ENCODE results near the gene RGS10.

Gene RGS10

DNA sequence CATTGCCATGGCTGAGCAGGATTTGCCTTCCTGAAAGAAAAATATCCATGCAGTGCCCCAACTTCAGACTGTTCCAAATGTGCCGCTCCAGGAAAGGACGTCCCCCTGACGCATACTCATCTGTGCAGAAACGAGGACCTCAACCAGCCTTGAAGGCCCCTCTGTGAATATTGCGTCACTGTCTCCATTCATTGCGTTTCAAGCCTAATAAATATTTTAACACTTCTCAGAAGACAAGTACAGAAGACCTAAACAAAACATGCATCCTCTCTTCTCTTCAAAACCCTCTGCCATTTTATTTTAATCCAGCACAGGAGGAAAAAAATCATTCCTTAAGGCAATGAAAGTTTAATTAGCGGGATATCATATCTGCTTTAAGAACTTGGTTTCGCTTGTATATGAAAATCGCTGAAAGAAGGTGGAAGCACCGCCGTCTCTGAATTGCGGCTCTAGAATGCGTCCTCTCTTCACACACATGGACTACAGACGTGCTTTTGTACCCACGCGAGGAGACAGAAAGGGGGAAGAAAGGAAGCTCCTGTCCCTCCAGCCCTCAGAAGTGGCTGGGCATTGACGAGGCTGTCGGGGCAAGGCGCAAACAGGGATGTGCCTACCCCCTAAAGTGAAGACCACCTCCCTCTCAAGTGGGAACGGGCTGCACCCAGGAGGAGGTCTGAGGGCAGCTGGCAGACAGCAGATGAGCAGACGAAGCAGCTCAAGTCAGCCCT is 36.8 kb downstream of the RGS10 start:
- Histone ChIP-seq H3K9me3 (ENCODE audit: control insufficient read depth, low read length) (no peaks in the 10 kb centered on the region), H3K36me3 (ENCODE audit: control insufficient read depth, insufficient read depth, low read length) (no peaks in the 10 kb centered on the region), H3K27me3 (ENCODE audit: control insufficient read depth, insufficient read depth, low read length, poor library complexity, severe bottlenecking) (no peaks in the 10 kb centered on the region), H3K4me3 (ENCODE audit: insufficient read depth, low read depth, low read length) (no peak overlapping the region), H3K27ac (ENCODE audit: insufficient read depth, low read depth, low read length, poor library complexity, severe bottlenecking) (no peak overlapping the region), H3K4me1 (ENCODE audit: control insufficient read depth, insufficient read depth, low read length) (peaks cover 5% of the 10 kb centered on the region)
- WGBS, 2 experiments: 91 to 93% methylated on average over 21 of the region's 21 CpGs

DNA sequence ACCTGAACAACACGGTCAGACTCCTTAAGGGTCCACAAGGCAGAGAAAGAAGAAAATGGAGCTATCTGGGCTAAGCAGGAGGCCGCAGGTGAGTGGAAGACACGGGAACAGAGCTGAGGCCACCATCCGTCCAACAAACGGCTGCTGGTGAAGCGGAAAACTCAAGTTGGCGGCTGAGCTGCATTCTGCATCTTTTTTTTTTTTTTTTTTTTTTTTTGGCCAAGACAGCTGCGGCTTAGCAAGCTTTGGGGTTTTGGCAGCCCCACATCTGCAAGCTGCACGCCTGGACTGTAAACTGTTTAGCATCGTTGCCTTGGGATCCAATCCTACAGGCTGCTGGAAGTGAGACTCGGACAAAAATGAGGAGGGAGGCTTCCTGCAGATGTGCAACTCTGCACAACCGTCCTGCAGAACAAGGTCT is 37.4 kb downstream of the RGS10 start:
- H3K9me3 ChIP-seq (ENCODE audit: control insufficient read depth, low read length): no peaks in the 10 kb centered on the region
- WGBS, 2 experiments: 93 to 95% methylated on average over 12 of the region's 12 CpGs
- no peak overlapping the region for H3K4me3 ChIP-seq (ENCODE audit: insufficient read depth, low read depth, low read length)
- no peaks in the 10 kb centered on the region for H3K27me3 ChIP-seq (ENCODE audit: control insufficient read depth, insufficient read depth, low read length, poor library complexity, severe bottlenecking)
- H3K36me3 ChIP-seq (ENCODE audit: control insufficient read depth, insufficient read depth, low read length): no peaks in the 10 kb centered on the region
- peaks cover 5% of the 10 kb centered on the region for H3K4me1 ChIP-seq (ENCODE audit: control insufficient read depth, insufficient read depth, low read length)
- H3K27ac ChIP-seq (ENCODE audit: insufficient read depth, low read depth, low read length, poor library complexity, severe bottlenecking): no peak overlapping the region

DNA sequence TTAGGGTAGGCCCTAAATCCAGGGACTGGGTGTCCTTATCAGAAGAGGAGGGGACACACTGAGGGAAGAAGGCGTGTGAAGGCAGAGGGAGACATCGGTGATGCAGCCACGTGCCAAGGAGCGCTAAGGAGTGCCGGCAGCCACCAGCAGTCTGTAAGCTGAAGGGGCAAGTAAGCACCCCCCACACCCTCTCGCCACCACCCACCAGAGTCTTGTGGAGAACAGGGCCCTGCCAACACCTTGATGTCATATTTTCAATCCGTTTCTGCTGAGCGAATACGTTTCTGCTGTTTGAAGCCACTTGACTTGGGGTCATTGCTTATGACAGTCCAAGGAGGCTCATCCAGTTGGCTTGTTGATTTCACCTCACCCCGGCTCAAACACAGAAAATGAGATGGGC is 37.9 kb downstream of the RGS10 start:
- H3K4me3 ChIP-seq (ENCODE audit: insufficient read depth, low read depth, low read length): no peak overlapping the region
- 95% methylated on average over 10 of the region's 10 CpGs for WGBS, 2 experiments
- no peaks in the 10 kb centered on the region for H3K9me3 ChIP-seq (ENCODE audit: control insufficient read depth, low read length)
- H3K27ac ChIP-seq (ENCODE audit: insufficient read depth, low read depth, low read length, poor library complexity, severe bottlenecking): no peak overlapping the region
- H3K36me3 ChIP-seq (ENCODE audit: control insufficient read depth, insufficient read depth, low read length): no peaks in the 10 kb centered on the region
- no peaks in the 10 kb centered on the region for H3K27me3 ChIP-seq (ENCODE audit: control insufficient read depth, insufficient read depth, low read length, poor library complexity, severe bottlenecking)
- peaks cover 5% of the 10 kb centered on the region for H3K4me1 ChIP-seq (ENCODE audit: control insufficient read depth, insufficient read depth, low read length)

DNA sequence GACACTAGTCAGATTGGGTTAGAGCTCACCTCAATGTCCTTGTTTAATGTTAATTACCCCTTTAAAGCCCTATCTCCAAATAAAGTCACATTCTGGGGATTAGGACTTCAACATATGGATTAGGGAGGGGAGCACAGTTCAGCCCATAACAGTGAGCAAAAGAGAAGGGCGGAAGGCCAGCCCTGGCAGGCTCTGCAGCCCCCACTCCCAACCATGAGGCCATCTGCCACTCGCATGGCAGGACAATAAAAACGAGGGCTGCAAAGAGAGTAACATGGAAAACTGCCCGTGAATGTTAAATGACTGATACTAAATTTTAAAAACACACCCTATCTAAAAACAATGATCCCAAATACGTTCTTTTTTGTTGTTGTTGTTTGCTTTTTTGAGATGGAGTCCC is 38.7 kb downstream of the RGS10 start:
- peaks cover 5% of the 10 kb centered on the region for H3K4me1 ChIP-seq (ENCODE audit: control insufficient read depth, insufficient read depth, low read length)
- no peak overlapping the region for H3K4me3 ChIP-seq (ENCODE audit: insufficient read depth, low read depth, low read length)
- no peak overlapping the region for H3K27ac ChIP-seq (ENCODE audit: insufficient read depth, low read depth, low read length, poor library complexity, severe bottlenecking)
- H3K9me3 ChIP-seq (ENCODE audit: control insufficient read depth, low read length): no peaks in the 10 kb centered on the region
- 92 to 94% methylated on average over 5 of the region's 5 CpGs for WGBS, 2 experiments
- H3K27me3 ChIP-seq (ENCODE audit: control insufficient read depth, insufficient read depth, low read length, poor library complexity, severe bottlenecking): no peaks in the 10 kb centered on the region
- H3K36me3 ChIP-seq (ENCODE audit: control insufficient read depth, insufficient read depth, low read length): no peaks in the 10 kb centered on the region

DNA sequence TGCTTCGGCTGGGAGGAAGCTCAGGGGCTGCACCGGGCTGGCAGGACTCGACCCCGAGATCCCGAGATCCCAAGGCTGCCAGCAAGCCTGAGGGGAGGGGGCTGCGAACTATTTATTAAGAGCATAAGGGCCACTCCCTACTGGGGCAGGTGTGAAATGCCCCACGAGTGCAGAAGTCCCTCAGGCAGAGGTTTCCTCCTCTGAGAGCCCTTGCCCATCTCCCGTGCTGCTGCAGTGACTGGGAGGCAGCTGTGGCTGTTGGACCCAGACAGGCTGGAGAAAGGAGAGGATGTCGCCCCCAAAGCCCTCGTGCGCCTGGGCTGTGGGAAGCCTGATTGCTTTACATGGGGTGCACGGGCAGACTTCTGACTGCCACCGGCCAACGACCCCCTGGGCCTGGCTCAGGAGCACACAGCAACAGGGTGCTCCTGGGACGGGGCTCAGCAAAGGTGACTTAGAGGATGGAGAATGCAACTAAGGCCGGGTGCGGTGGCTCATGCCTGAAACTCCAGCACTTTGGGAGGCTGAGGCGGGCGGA is 39.8 kb downstream of the RGS10 start:
- no peaks in the 10 kb centered on the region for H3K36me3 ChIP-seq (ENCODE audit: control insufficient read depth, insufficient read depth, low read length)
- H3K27me3 ChIP-seq (ENCODE audit: control insufficient read depth, insufficient read depth, low read length, poor library complexity, severe bottlenecking): no peaks in the 10 kb centered on the region
- H3K4me3 ChIP-seq (ENCODE audit: insufficient read depth, low read depth, low read length): no peak overlapping the region
- WGBS, 2 experiments: 82 to 85% methylated on average over 18 to 19 of the region's 19 CpGs
- peaks cover 5% of the 10 kb centered on the region for H3K4me1 ChIP-seq (ENCODE audit: control insufficient read depth, insufficient read depth, low read length)
- no peaks in the 10 kb centered on the region for H3K9me3 ChIP-seq (ENCODE audit: control insufficient read depth, low read length)
- H3K27ac ChIP-seq (ENCODE audit: insufficient read depth, low read depth, low read length, poor library complexity, severe bottlenecking): no peak overlapping the region

DNA sequence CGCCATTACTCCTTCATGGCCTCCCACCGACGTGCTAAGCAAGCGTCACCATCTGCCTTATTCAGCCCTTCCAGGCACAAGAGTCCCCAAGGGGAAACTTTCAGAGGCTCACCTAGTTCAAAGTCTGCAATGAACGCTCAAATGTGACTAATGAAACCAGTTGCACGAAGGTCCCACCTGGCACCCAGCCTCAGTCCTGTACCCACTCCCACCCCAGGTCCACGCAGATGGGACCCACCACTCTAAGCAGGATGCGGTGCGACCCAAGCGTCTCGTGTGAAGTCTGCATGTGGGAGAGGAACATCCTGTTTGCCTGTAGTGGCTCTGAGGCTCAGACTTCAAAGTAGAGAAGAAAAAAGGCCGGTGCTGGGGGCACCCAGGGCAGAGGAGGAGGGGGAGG is 40.3 kb downstream of the RGS10 start:
- Histone ChIP-seq H3K4me3 (ENCODE audit: insufficient read depth, low read depth, low read length) (no peak overlapping the region), H3K27me3 (ENCODE audit: control insufficient read depth, insufficient read depth, low read length, poor library complexity, severe bottlenecking) (no peaks in the 10 kb centered on the region), H3K4me1 (ENCODE audit: control insufficient read depth, insufficient read depth, low read length) (peaks cover 5% of the 10 kb centered on the region), H3K9me3 (ENCODE audit: control insufficient read depth, low read length) (no peaks in the 10 kb centered on the region), H3K27ac (ENCODE audit: insufficient read depth, low read depth, low read length, poor library complexity, severe bottlenecking) (no peak overlapping the region), H3K36me3 (ENCODE audit: control insufficient read depth, insufficient read depth, low read length) (no peaks in the 10 kb centered on the region)
- WGBS, 2 experiments: 78 to 79% methylated on average over 12 of the region's 12 CpGs

DNA sequence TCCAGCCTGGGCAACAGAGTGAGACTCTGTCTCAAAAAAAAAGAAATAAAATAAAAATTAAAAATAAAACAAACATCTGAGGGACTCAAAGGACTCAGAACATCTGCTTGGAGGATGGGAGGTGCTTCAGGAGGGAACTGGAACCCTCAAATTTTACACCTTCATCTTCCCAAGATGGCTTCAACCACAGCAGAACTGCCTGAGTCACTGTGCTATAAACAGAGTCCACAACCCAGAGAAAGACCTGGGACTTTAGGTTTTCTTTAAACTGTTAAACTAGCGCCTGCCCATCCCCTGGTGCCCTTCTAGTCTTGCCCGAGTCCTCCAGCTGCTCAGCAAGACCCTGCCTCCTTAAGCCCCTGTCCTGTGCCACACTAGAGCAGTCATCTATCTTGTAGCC is 40.8 kb downstream of the RGS10 start:
- H3K27ac ChIP-seq (ENCODE audit: insufficient read depth, low read depth, low read length, poor library complexity, severe bottlenecking): no peak overlapping the region
- no peaks in the 10 kb centered on the region for H3K36me3 ChIP-seq (ENCODE audit: control insufficient read depth, insufficient read depth, low read length)
- WGBS, 2 experiments: 92 to 93% methylated on average over 2 of the region's 2 CpGs
- peaks cover 5% of the 10 kb centered on the region for H3K4me1 ChIP-seq (ENCODE audit: control insufficient read depth, insufficient read depth, low read length)
- H3K9me3 ChIP-seq (ENCODE audit: control insufficient read depth, low read length): no peaks in the 10 kb centered on the region
- H3K4me3 ChIP-seq (ENCODE audit: insufficient read depth, low read depth, low read length): no peak overlapping the region
- no peaks in the 10 kb centered on the region for H3K27me3 ChIP-seq (ENCODE audit: control insufficient read depth, insufficient read depth, low read length, poor library complexity, severe bottlenecking)

DNA sequence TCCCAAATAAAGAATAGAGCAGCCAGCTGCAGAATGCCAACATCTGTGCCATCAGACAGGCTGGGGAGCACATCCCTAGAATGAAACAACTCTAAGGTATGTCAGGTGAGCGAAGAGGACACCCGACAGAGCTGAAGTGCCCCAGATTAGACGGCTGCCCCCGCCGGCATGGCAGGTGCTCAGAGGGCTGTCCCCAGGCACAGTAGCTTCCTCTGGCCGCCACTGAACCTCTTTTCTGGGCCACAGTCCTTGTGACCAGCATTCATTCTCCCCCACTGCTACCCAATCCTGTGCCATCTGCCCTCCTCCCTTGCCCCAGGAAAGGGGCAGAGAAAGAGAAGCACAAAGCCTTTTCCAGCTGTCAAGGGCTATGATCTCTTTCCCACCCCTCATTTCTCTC is 41.7 kb downstream of the RGS10 start:
- Histone ChIP-seq H3K27ac (ENCODE audit: insufficient read depth, low read depth, low read length, poor library complexity, severe bottlenecking) (no peak overlapping the region), H3K36me3 (ENCODE audit: control insufficient read depth, insufficient read depth, low read length) (no peaks in the 10 kb centered on the region), H3K27me3 (ENCODE audit: control insufficient read depth, insufficient read depth, low read length, poor library complexity, severe bottlenecking) (no peaks in the 10 kb centered on the region), H3K9me3 (ENCODE audit: control insufficient read depth, low read length) (no peaks in the 10 kb centered on the region), H3K4me1 (ENCODE audit: control insufficient read depth, insufficient read depth, low read length) (peaks cover 5% of the 10 kb centered on the region), H3K4me3 (ENCODE audit: insufficient read depth, low read depth, low read length) (no peak overlapping the region)
- WGBS, 2 experiments: 90 to 91% methylated on average over 6 of the region's 6 CpGs

DNA sequence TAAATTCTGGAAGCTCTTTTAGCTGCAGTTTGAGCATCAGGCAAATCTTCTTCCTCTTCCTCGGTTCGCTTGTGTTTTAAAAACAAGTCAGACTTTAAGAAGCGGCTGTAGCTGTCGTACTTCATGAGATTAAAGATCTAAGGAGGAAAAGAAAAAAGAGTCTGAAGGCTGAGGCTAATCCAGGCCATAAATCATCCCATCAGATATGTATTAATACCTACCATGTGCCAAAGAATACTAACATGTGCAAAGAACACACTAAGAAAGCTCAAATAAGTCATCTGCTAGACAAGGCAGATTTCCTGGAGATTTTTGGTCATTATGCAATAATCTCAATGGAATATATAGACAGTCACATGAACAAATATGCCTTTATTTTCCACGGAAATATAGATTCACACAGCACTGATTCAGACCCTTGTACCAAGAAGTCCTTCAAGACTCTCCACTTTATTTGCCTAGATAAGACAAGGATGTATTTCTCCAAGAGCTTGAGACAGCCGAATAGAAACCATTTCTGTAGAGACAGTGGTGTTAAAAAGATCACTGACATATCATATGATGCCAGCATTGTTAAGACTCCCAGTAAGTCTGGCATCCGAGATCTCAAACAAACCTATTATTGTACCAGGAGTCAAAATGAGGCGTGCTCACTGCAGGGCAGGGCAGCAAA is 42.3 kb downstream of the RGS10 start:
- Histone ChIP-seq H3K36me3 (ENCODE audit: control insufficient read depth, insufficient read depth, low read length) (no peaks in the 10 kb centered on the region), H3K9me3 (ENCODE audit: control insufficient read depth, low read length) (no peaks in the 10 kb centered on the region), H3K4me3 (ENCODE audit: insufficient read depth, low read depth, low read length) (no peak overlapping the region), H3K4me1 (ENCODE audit: control insufficient read depth, insufficient read depth, low read length) (peaks cover 5% of the 10 kb centered on the region), H3K27me3 (ENCODE audit: control insufficient read depth, insufficient read depth, low read length, poor library complexity, severe bottlenecking) (no peaks in the 10 kb centered on the region), H3K27ac (ENCODE audit: insufficient read depth, low read depth, low read length, poor library complexity, severe bottlenecking) (no peak overlapping the region)
- WGBS, 2 experiments: 94% methylated on average over 7 to 8 of the region's 8 CpGs

DNA sequence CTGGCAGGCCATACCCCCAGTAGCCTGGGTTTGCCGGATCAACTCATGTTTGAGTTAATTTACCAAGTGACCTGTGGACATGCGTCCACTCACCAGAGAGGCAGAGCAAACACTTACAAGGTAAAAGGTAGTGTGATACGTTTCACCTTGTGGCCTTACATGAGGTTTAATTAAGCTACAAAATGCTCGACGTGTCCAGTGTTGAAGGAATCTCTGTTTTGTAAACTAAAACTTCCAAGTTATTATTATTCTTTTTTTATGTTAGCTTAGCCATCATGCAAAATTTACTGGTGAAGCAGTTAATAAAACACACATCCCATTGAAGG is 42.9 kb downstream of the RGS10 start:
- WGBS, 2 experiments: 95 to 96% methylated on average over 4 to 5 of the region's 5 CpGs
- Histone ChIP-seq H3K27ac (ENCODE audit: insufficient read depth, low read depth, low read length, poor library complexity, severe bottlenecking) (no peak overlapping the region), H3K4me1 (ENCODE audit: control insufficient read depth, insufficient read depth, low read length) (peaks cover 5% of the 10 kb centered on the region), H3K27me3 (ENCODE audit: control insufficient read depth, insufficient read depth, low read length, poor library complexity, severe bottlenecking) (no peaks in the 10 kb centered on the region), H3K4me3 (ENCODE audit: insufficient read depth, low read depth, low read length) (no peak overlapping the region), H3K9me3 (ENCODE audit: control insufficient read depth, low read length) (no peaks in the 10 kb centered on the region), H3K36me3 (ENCODE audit: control insufficient read depth, insufficient read depth, low read length) (no peaks in the 10 kb centered on the region)

All from ectodermal cell (in vitro differentiated cells).